ENCODE data around the gene PPAN.

The PPAN gene

DNA sequence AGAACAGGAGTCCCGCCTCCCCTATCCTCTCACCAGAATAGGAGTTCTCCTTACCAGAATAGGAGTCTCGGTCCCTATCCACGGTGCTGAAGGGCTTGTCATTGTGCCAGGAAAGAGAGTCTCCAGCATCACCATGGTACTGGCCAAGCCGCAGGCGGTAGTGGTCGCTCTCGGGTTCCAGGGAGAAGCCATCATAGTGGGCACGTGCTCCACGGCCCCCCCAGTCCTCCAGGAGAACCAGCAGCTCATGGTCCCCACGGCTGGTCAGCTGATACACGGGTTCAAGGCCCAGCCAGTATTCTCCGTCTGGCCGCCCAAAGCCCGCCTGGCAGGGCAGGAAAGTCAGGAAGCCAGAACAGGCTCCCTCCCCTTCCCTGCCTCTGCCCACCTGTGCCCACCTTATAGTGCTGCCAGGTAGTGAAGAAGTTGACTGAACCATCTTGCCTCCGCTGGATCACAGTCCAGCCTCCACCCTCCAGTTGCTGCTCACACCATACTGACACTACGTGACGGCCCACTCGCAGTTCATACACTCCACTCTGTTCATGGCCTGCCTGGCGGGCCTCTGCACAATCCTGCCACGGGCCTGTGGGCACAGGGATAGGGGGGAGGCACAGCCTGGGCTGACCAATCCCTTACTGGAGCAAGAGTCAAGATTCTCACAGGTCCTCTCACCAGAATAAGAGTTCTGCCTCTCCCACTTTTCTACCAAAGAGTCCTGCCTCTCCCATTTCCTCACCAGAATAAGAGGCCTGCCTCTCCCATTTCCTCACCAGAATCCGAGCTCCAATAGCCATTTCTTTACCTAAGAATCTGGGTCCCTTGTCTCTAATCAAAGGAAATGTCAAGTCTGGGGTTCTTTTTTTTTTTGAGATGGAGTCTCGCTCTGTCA is 12.6 kb upstream of the PPAN start:
- DNase-seq, result no peak

DNA sequence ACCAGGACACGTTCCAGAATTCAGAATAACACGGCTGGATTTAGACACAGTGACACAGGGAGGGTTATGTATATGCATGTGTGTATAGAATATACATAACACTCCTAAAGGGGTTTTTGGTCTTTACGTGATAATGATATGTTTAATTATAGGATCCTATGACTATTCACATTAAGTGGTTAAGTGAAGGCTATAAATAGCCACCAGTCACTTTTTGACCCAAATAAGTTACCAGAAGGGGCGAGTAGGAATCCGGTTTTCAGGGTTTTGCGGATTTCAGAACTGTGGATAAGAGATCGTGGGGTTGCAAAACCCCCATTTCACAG is 10.6 kb upstream of the PPAN start:
- no peak for DNase-seq

DNA sequence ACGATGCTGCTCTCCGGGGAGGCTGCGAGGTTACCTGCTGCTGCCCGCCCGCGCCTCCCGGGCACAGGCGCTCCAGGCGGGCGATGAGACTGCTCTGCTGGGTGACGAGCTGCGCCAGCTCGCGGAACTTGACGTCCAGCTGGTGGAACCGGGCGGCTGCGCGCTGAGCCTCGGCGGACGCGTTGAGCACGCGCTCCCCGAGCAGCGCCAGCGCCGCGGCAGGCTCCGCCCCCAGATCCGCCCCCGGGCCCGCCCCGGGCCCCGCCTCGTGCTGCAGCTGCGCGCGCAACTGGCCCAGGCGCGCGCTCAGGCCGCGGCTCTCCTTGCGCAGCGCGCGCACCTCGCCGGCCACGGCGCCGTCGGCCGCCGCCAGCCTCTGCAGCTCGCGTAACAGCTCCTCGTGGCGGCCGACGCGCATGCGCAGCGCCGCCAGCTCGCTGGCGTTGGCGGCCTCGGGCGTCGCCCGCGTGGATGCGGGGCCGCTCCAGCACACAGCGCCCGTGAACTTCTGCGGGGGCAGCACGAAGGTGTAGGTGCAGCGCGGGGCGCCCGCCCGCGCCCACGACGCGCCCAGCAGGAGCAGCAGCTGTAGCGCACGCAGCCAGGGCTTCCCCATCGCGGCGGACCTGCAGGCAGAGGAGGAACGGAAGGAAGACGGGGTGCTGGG is 10.1 kb upstream of the PPAN start:
- DNase-seq, result peak; percentile 83

DNA sequence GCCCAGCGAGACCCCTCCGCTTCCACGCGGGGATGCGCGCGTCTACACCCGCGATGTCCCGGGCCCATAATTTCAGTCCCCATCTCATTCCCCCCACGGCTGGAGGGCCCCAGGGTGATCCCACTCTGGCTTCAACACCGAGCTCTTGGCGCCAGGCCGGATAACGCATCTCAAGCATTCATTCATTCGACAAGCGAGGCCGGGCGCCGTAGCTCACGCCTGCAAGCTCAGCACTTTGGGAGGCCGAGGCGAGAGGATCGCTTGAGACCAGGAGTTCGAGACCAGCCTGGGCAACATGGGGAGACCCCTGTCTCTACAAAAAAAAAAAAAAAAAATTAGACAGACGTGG is 9.6 kb upstream of the PPAN start:
- no peak for DNase-seq

DNA sequence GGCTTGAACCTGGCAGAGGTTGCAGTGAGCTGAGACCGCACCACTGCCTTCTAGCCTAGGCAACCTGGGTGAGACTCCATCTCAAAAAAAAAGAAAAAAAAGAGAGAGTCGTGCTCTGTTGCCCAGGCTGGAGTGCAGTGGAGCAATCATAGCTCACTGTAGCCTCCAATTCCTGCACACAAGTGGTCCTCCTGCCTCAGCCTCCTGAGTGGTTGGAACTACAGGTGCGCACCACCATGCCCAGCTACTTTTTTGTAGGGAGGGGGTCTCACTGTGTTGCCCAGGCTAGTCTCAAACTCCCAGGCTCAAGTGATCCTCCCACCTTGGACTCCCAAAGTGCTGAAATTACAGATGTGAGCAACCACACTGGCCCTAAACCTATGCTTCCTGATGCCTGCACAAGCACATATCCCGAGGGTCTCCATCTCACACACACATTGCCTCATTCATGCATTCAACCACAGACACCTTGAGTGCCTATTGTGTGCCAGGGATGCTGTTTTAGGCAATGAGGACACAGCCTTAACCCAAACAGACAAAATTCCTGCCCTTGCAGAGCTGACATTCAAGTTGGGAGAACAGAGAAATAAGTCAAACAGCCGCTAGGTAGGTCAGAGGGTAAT is 5.9 kb upstream of the PPAN start:
- no peak for DNase-seq

DNA sequence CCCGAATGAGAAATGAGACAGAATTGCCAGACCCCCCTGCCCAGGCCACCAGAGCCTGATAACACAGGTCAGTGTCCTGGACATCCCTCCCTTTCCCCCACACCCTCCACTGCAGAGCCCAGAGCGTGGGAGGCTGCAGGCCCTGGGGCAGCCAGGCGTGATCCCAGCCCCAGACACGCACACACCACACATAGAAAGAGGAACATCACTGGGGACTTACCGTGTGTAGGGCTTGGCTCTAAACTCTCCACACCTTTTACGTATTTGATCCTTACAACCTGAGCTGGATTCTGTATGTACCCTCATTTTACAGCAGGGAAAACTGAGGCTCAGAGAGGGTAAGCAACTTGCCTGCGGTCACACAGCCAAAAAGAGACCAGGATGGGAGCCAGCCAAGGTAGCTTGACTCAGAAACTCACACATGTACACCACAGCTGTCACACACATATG is 3.4 kb upstream of the PPAN start:
- DNase-seq, result no peak

DNA sequence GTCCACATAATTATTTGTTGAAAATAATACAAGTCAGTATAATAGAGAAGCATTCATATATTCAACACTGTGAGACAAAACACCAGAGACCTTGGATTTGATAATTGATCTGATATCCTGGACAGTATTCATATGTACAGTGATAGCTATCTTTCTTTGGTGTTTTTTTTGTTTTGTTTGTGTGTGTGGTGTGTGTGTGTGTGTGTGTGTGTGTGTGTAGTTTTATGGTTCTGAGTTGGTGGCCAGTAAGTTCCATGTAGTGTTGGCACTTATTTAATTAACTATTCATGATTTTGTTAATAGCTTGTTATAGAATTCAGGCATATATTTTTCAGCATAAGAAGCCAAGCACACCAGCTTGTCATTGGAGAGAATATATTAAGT is 2.0 kb upstream of the PPAN start:
- no peak for DNase-seq

DNA sequence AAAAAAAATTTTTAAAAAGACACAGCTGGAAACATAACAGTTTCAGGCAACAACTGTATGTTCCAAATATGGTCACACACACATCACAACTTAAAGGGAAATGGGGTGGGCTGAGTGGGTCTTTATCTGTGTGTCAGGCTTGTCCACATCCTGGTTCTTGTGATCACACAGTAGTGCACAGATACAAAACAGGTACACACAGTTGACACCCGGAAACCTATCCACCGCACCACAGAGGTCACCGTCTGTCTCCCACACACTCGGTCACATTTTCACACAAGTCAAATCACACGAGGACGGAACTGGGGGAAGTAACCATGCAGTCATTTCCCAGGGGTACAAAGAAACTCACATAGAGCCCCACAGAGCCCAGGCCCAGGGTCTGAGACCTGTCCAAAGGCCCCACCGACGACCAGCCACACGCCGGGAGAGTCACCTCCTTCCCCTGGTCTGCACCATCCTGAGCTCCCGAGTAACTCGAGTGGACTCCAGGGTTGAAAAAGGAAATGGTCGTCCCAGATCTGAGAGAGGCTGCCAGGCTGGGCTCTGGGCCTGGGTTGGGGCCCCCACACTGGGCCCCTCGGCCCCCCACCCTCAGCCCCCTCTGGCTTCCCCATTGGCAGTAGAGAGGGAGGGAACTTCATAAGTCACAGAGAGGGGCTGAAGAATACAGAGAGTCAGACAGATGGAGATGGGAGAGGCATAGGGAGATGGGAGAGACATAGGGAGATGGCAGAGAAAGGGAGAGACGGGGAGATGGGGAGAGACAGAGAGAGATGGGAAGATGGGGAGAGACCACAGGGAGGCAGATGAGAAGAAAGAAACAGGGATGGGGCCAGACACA is 1.3 kb upstream of the PPAN start:
- DNase-seq, result no peak

DNA sequence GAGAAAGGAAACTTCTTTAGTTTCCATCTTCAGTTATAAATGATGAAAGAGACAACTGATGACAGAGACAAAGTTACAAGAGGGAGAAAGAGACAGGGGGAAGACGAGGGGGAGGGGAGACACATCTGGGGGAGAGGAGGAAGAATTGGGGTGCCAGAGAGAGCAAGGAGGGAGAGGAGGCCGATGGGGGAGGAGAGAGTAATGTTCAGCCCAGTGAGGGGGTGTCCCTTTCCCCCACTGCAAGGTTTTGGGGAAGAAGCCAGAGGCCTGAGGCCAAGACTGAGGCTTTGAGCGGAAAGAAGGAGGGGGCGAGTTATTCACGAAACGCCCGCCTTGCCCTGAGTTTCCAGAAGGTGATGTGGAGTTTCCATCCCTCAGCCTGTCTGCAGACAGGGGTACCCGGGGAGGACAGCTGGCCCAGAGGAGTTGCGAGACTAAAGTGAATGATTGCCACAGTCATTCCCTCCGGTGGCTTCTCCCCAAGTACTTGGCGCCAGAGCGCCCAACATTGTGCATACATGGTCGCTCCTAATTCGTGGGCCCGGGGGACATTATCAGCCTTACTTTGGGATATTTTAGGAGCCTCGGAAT is 558 bp upstream of the PPAN start:
- no peak for DNase-seq

DNA sequence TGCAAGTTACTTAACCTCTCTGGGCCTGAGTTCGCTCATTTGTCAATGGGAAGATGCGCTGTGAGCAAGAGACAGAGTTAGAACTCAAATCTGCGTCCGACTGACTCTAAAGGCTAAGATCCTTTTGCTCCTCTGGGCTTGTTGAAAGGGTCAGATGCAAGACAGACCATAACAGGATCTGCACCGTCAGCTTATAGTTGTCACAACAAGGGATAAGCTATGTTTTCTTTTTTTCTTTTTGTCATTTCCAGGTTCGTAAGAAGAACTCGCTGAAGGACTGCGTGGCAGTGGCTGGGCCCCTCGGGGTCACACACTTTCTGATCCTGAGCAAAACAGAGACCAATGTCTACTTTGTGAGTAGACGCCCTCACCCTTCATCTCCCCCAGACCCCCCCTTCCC is 1.1 kb downstream of the PPAN start:
- DNase-seq, result no peak

DNA sequence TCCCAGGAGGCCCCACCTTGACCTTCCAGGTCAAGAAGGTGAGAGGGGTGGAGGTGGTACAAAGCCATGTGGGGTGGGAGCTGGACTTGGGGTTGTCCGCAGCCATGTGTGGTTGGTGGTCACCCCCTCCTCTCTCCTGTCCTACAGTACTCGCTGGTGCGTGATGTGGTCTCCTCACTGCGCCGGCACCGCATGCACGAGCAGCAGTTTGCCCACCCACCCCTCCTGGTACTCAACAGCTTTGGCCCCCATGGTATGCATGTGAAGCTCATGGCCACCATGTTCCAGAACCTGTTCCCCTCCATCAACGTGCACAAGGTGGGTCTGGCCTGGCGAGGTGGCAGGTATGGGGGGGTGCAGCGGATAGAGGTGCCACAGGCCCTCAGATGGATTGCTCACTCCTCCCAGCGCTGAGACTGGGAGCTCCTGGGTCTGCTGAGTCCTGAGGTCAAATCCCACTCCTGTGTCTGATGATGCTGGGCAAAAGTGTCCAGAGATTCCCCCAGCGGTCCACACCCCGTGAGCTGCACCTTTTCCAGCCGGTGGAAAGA is 1.7 kb downstream of the PPAN start:
- DNase-seq, result no peak

DNA sequence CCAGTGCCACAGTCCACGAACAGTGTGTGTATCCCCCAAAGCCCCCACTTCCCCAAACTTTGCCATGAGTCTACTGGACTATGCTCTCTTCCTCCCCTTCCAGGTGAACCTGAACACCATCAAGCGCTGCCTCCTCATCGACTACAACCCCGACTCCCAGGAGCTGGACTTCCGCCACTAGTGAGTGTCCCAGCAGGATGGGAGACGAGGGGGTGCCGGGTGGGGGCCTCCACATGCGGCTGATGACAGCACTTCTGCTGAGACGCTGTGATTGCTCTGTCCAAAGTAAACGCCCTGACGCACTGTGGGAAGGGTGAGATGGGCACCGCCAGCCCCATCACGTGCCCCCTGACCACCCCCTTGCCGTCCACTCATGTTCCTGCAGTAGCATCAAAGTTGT is 3.4 kb downstream of the PPAN start:
- no peak for DNase-seq

DNA sequence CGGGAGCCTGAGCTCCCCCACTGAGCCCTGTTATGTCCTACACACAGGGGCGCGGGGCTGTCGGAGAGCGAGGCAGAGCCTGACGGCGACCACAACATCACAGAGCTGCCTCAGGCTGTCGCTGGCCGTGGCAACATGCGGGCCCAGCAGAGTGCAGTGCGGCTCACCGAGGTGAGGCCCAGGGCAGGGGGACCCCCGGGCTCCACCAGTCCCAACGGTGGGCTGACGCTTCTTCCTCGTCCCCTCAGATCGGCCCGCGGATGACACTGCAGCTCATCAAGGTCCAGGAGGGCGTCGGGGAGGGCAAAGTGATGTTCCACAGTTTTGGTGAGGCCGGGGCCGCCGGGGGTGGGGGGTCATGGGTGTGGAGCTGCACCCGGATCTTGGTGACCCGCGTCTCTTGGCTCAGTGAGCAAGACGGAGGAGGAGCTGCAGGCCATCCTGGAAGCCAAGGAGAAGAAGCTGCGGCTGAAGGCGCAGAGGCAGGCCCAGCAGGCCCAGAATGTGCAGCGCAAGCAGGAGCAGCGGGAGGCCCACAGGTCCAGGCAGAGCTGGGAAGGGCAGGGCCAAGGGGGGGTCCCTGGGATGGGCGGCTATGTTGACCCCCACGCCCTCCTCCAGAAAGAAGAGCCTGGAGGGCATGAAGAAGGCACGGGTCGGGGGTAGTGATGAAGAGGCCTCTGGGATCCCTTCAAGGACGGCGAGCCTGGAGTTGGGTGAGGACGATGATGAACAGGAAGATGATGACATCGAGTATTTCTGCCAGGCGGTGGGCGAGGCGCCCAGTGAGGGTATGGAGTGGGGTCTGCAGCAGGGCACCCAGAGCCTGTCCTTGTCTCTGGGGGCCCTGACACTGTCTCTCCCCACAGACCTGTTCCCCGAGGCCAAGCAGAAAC is 4.2 kb downstream of the PPAN start:
- DNase-seq, result no peak

DNA sequence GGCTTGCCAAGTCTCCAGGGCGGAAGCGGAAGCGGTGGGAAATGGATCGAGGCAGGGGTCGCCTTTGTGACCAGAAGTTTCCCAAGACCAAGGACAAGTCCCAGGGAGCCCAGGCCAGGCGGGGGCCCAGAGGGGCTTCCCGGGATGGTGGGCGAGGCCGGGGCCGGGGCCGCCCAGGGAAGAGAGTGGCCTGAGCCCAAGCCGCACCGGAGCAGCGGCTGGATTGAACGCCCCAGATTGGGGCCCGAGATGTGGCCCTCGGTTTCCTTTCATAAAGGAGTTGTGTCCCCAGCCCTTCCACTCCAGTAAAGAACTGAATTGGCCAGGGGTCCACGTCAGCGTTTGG is 4.8 kb downstream of the PPAN start:
- no peak for DNase-seq

DNA sequence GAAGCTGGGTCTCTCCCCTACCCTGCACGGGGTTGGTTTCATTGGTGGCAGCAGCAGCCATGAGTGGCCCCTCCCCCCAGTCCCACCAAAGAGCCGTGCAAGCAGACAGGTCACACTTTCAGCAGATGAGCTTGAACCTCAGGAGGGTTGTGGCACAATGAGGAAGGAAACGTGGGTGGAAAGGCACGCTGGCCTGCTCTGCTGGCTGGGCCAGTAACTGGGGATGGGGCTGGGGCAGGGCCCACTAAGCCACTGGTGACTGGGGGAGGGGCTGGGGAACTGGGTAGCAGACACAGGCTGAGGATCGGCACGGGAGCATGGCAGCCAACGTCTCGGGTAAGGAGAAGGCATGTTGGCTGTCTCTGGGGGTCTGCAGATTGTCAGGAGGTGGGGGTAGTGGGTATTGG is 5.2 kb downstream of the PPAN start, which contains the start of gene P2RY11:
Gene P2RY11, plus strand, starts transcription at position 289 of the 407 bp plus-strand sequence. Its CDS starts 29 bp downstream, at position 318.
- no peak for DNase-seq

DNA sequence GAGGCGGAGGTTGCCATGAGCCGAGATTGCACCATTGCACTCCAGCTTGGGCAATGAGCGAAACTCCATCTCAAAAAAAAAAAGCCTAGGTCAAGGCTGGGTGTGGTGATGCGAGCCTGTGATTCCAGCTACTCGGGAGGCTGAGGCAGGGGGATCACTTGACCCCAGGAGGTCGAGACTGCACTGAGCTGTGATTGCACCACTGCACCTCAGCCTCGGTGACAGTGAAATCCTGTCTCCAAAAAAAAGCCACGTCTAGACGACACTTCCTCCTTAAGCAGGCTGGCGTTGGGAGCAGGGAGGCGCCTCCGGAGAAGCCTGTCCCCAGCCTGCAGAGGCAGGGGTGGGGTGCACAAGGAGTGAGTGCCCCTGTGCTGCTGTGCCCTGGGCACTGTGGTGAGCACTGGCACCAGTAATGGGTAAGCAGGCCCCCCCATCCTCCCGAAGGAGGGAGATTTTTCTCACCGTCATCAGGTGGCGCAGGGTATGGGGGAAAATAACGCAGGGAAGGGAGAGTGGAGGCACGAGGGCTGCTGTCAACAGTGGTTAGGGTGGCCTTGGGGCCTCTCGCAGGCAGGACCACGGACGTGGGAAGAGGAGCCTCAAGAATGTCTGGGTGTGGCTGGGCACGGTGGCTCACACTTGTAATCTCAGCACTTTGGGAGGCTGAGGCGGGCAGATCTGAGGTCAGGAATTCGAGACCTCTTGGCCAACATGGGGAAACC is 6.0 kb downstream of the PPAN start:
- no peak for DNase-seq

DNA sequence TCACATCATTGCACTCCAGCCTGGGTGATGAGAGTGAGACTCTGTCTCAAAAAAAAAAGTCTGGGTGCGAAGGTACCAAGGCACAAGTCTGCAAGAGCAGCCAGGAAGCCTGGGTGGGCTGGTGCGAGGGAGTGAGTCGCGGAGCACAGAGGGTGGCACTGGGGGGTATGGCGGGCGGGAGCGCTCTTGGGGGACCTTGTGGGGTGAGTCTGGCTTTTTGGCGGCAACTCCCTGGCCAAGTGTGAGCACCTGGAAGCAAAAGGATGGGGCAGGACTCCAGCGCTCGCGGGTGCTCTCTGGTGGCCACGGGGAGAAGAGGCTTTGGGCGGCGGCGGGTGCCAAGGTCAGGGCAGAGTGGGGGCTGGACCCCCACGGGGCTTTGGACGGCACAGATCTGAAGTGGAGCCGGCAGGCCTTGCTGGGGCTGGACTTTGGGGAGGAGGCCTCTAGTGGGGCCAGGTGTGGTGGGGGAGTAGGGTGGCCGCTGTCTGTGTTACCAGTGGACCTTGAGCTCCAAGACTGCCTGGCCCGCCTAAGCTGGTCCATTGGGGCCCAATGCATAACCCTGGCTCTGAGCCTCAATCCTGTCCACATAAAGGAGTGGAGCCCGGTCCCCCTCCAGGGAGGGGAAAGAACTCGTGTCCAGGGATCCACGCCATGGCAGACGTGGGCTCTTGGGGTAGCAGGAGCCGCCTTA is 6.9 kb downstream of the PPAN start:
- peak; percentile 9 for DNase-seq

DNA sequence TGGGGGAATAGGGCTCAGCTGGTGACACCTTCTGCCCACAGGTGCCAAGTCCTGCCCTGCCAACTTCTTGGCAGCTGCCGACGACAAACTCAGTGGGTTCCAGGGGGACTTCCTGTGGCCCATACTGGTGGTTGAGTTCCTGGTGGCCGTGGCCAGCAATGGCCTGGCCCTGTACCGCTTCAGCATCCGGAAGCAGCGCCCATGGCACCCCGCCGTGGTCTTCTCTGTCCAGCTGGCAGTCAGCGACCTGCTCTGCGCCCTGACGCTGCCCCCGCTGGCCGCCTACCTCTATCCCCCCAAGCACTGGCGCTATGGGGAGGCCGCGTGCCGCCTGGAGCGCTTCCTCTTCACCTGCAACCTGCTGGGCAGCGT is 7.4 kb downstream of the PPAN start:
- no peak for DNase-seq

DNA sequence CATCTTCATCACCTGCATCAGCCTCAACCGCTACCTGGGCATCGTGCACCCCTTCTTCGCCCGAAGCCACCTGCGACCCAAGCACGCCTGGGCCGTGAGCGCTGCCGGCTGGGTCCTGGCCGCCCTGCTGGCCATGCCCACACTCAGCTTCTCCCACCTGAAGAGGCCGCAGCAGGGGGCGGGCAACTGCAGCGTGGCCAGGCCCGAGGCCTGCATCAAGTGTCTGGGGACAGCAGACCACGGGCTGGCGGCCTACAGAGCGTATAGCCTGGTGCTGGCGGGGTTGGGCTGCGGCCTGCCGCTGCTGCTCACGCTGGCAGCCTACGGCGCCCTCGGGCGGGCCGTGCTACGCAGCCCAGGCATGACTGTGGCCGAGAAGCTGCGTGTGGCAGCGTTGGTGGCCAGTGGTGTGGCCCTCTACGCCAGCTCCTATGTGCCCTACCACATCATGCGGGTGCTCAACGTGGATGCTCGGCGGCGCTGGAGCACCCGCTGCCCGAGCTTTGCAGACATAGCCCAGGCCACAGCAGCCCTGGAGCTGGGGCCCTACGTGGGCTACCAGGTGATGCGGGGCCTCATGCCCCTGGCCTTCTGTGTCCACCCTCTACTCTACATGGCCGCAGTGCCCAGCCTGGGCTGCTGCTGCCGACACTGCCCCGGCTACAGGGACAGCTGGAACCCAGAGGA is 7.9 kb downstream of the PPAN start:
- DNase-seq, result no peak
